Testis (tissue), 2 donors: ENCODE measurements around the gene VWC2.

ENCODE experiments used
- POLR2A ChIP-seq: fragments of 450-650 bp; IDR thresholded peaks from one replicate; pipeline ENCODE4 v1.6.1; 2017; ENCODE audit warnings: antibody characterized with exemption, mild to moderate bottlenecking, moderate library complexity
- TF ChIP-seq, protein P1 (sequence below), 3 experiments: fragments of 450-650 bp in 2 of 3; fragments of 200-600 bp in 1 of 3; sonication (generic) in 1 of 3; IDR thresholded peaks; one replicate each; pipeline ENCODE4 v1.5.1; 2016 to 2019; ENCODE audit warnings: antibody characterized with exemption in 3 of 3, mild to moderate bottlenecking in 2 of 3, moderate library complexity in 1 of 3

GRCh38 chr7:49840751-49841405, 67.4 kb downstream of the VWC2 start:
- TF ChIP-seq, protein P1, sequence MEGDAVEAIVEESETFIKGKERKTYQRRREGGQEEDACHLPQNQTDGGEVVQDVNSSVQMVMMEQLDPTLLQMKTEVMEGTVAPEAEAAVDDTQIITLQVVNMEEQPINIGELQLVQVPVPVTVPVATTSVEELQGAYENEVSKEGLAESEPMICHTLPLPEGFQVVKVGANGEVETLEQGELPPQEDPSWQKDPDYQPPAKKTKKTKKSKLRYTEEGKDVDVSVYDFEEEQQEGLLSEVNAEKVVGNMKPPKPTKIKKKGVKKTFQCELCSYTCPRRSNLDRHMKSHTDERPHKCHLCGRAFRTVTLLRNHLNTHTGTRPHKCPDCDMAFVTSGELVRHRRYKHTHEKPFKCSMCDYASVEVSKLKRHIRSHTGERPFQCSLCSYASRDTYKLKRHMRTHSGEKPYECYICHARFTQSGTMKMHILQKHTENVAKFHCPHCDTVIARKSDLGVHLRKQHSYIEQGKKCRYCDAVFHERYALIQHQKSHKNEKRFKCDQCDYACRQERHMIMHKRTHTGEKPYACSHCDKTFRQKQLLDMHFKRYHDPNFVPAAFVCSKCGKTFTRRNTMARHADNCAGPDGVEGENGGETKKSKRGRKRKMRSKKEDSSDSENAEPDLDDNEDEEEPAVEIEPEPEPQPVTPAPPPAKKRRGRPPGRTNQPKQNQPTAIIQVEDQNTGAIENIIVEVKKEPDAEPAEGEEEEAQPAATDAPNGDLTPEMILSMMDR (IDR thresholded peaks at IDR 0.05) = no peak
- no peak for TF ChIP-seq POLR2A
